KOPT-K1 (cell line): Measurements from ENCODE around the gene ELF2.
"Not testable (repeated sequence)": the region's sequence is repeated elsewhere in the genome, so short reads cannot be mapped to it uniquely, and the experiment has no call there.

Experiments used
- H3K27ac ChIP-seq: fragments of 200-600 bp; sonication (generic); 2 replicates; pipeline ENCODE4 v1.5.1; 2016; ENCODE audit warnings: antibody characterized with exemption, mild to moderate bottlenecking, low read depth, low read length; ENCODE audit not compliant: poor library complexity, severe bottlenecking
- H3K36me3 ChIP-seq: fragments of 200-600 bp; sonication (generic); 2 replicates; pipeline ENCODE4 v1.5.1; 2017; ENCODE audit warnings: antibody characterized with exemption, mild to moderate bottlenecking, low read length, moderate library complexity; ENCODE audit not compliant: insufficient read depth
- H3K9me3 ChIP-seq: fragments of 200-600 bp; sonication (generic); 2 replicates; pipeline ENCODE4 v1.5.1; 2017; ENCODE audit warnings: antibody characterized with exemption, low read length, mild to moderate bottlenecking; ENCODE audit not compliant: insufficient read depth, poor library complexity, severe bottlenecking

ELF2 gene

GRCh38 chr4:139042981-139043460, 134.0 kb downstream of the ELF2 start:
- peaks cover 84% of the 10 kb centered on the region for H3K36me3 ChIP-seq
- H3K9me3 ChIP-seq, result no peaks in the 10 kb centered on the region
- H3K27ac ChIP-seq, result no peak overlapping the region

GRCh38 chr4:139038874-139039443, 138.1 kb downstream of the ELF2 start:
- Histone ChIP-seq H3K27ac (no peak overlapping the region), H3K9me3 (no peaks in the 10 kb centered on the region), H3K36me3 (peaks cover 70% of the 10 kb centered on the region)

- Histone ChIP-seq H3K36me3 (peaks cover 50% of the 10 kb centered on the region), H3K9me3 (no peaks in the 10 kb centered on the region), H3K27ac (no peak overlapping the region)
Measured at GRCh38 chr4:139036885-139037284, 140.1 kb downstream of the ELF2 start.

- Histone ChIP-seq H3K36me3 (peaks cover 42% of the 10 kb centered on the region), H3K9me3 (no peaks in the 10 kb centered on the region), H3K27ac (no peak overlapping the region)
Measured at GRCh38 chr4:139035650-139036049, 141.4 kb downstream of the ELF2 start.

GRCh38 chr4:139030614-139031235, 146.3 kb downstream of the ELF2 start:
- Histone ChIP-seq H3K27ac (no peak overlapping the region), H3K36me3 (peaks cover 14% of the 10 kb centered on the region; the same call in 1 of the 2 replicates), H3K9me3 (no peaks in the 10 kb centered on the region)

GRCh38 chr4:139029866-139030363, 147.1 kb downstream of the ELF2 start:
- H3K9me3 ChIP-seq, H3K27ac ChIP-seq: not testable (repeated sequence)
- peaks cover 12% of the 10 kb centered on the region for H3K36me3 ChIP-seq

GRCh38 chr4:139028191-139028661, 148.8 kb downstream of the ELF2 start:
- Histone ChIP-seq H3K27ac (no peak overlapping the region), H3K36me3 (peaks cover 21% of the 10 kb centered on the region)

GRCh38 chr4:139027776-139028175, 149.2 kb downstream of the ELF2 start:
- Histone ChIP-seq H3K9me3 (no peaks in the 10 kb centered on the region), H3K36me3 (peaks cover 21% of the 10 kb centered on the region), H3K27ac (no peak overlapping the region)

More at GRCh38 chr4:139028191-139028661, 148.8 kb downstream of the ELF2 start:
- H3K9me3 ChIP-seq, result no peaks in the 10 kb centered on the region

- Histone ChIP-seq H3K27ac (no peak overlapping the region), H3K36me3 (peaks cover 39% of the 10 kb centered on the region), H3K9me3 (no peaks in the 10 kb centered on the region)
Measured at GRCh38 chr4:139025841-139026240, 151.2 kb downstream of the ELF2 start.

GRCh38 chr4:139024686-139025085, 152.3 kb downstream of the ELF2 start:
- H3K27ac ChIP-seq, result no peak overlapping the region

GRCh38 chr4:139022835-139023234, 154.2 kb downstream of the ELF2 start:
- no peak overlapping the region for H3K27ac ChIP-seq
- no peaks in the 10 kb centered on the region for H3K9me3 ChIP-seq
- peaks cover 54% of the 10 kb centered on the region for H3K36me3 ChIP-seq

More at GRCh38 chr4:139024686-139025085, 152.3 kb downstream of the ELF2 start:
- Histone ChIP-seq H3K36me3 (peaks cover 51% of the 10 kb centered on the region), H3K9me3 (no peaks in the 10 kb centered on the region)

- H3K27ac ChIP-seq, result not testable (repeated sequence)
Measured at GRCh38 chr4:139021071-139021470, 155.9 kb downstream of the ELF2 start.

GRCh38 chr4:139020384-139020783, 156.6 kb downstream of the ELF2 start:
- Histone ChIP-seq H3K36me3 (peaks cover 52% of the 10 kb centered on the region), H3K9me3 (no peaks in the 10 kb centered on the region), H3K27ac (no peak overlapping the region)

More at GRCh38 chr4:139021071-139021470, 155.9 kb downstream of the ELF2 start:
- H3K36me3 ChIP-seq, result peaks cover 52% of the 10 kb centered on the region
- not testable (repeated sequence) for H3K9me3 ChIP-seq

GRCh38 chr4:139018971-139019758, 157.9 kb downstream of the ELF2 start:
- Histone ChIP-seq H3K27ac (no peak overlapping the region), H3K36me3 (peaks cover 41% of the 10 kb centered on the region), H3K9me3 (no peaks in the 10 kb centered on the region)

- no peak overlapping the region for H3K27ac ChIP-seq
- H3K9me3 ChIP-seq, result no peaks in the 10 kb centered on the region
- H3K36me3 ChIP-seq, result peaks cover 40% of the 10 kb centered on the region
Measured at GRCh38 chr4:139018501-139018900, 158.5 kb downstream of the ELF2 start.
